ENCODE measurements around the gene OR10G3. TPM values are rescaled to one million over a fixed set of nuclear protein-coding genes. Genes with fewer than 3 reads are reported as not detected.

OR10G3 gene
- total and polyA plus RNA-seq, 2 of the 4 experiments (the other 2 are of a cell fraction), result not detected

DNA sequence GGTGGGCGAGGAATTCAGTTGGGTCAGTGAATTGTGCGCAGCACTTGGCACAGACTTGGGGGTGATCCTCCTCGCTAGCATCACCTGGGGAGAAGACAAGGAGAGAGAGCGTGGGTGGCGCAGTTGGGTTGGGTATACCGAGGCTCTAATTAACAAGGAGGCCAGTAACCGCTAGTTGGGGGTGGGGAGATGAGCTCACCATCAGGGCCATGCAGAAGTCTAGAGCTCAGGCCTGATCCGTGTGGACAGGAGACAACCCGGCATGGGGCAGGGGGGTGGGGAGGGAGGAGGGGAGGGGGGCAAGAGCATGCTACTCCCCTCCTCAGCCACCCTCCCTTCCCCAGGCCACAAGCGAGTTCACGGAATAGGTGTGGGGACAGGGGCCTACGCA is 54.3 kb downstream of the OR10G3 start:
- no peaks in the 10 kb centered on the region for H3K9me3 ChIP-seq (ENCODE audit: control insufficient read depth, insufficient read depth, low read length)
- intact Hi-C loops (cut with micrococcal nuclease) (no loop called here), dilution Hi-C loops (cut with HindIII; ENCODE audit: low sequenced_read_pairs, unreplicated experiment) (no loop called here), in situ Hi-C loops (cut with MboI; ENCODE audit: low sequenced_read_pairs) (no loop called here)
- H3K18ac ChIP-seq (ENCODE audit: low read depth, low read length), result peak overlapping the region; percentile 43; the same call in 1 of the 2 replicates
- no peak overlapping the region for H3K56ac ChIP-seq (ENCODE audit: extremely low read depth, insufficient read depth, low read length)
- H2AFZ ChIP-seq (replicated peaks; ENCODE audit: low read length, poor library complexity), result peak overlapping the region; percentile 96
- H3K9ac ChIP-seq (ENCODE audit: low read depth, low read length), result peak overlapping the region; percentile 90
- no peak overlapping the region for H2BK5ac ChIP-seq (ENCODE audit: low read depth, low read length, poor library complexity, severe bottlenecking)
- H3K36me3 ChIP-seq (ENCODE audit: control insufficient read depth, insufficient read depth, low read length), result peaks cover 15% of the 10 kb centered on the region; the same call in 1 of the 2 replicates
- peak overlapping the region; percentile 93 for H2AK9ac ChIP-seq (replicated peaks; ENCODE audit: low read depth, low read length, poor library complexity)
- no peaks in the 10 kb centered on the region; the same call in 1 of the 2 replicates for H4K20me1 ChIP-seq (ENCODE audit: insufficient read depth, low read length)
- H2BK120ac ChIP-seq (ENCODE audit: low read depth, low read length), result no peak overlapping the region; the same call in 1 of the 2 replicates
- peaks cover 6% of the 10 kb centered on the region for H3K27me3 ChIP-seq (ENCODE audit: control insufficient read depth, insufficient read depth, low read length)
- peak overlapping the region; percentile 90 for H3K14ac ChIP-seq (replicated peaks; ENCODE audit: low read depth, low read length)
- H3K23ac ChIP-seq (ENCODE audit: low read depth, low read length), result peak overlapping the region; percentile 85; the same call in 1 of the 2 replicates
- H3K4ac ChIP-seq (ENCODE audit: low read depth, low read length), result peak overlapping the region; percentile 72
- peak; percentile 59 for ATAC-seq (ENCODE audit: low read depth)
- H3K79me1 ChIP-seq (ENCODE audit: low read depth in 1 of 2, low read length in 2 of 2), result peaks cover 0 to 19% of the 10 kb centered on the region in 2 experiments; a peak in 2 of 4 replicates
- ChIA-PET CTCF (interaction anchor here (1.4 kb wide), 2 partner anchors 14 to 32 kb away, joined by 4 to 11 read pairs; partner anchors contain the start of gene METTL3), POLR2A (ENCODE audit: unreplicated experiment) (no interaction called here)
- peak overlapping the region; percentile 92; the same call in 1 of the 2 replicates for H4K5ac ChIP-seq (ENCODE audit: low read depth, low read length)
- TF ChIP-seq FOS (IDR thresholded peaks at IDR 0.05; ENCODE audit: low read depth, low read length), result no peak
- peak overlapping the region; percentile 100 for H3K4me3 ChIP-seq (ENCODE audit: insufficient read depth, low read depth, low read length)
- 45% methylated on average over 4 of the region's 12 CpGs; no CpG with 5 or more reads in 1 of the 2 experiments for WGBS, 2 experiments (ENCODE audit: extremely low coverage in 2 of 2, insufficient read length in 1 of 2)
- no peak overlapping the region for H2BK20ac ChIP-seq (ENCODE audit: low read depth, low read length)
- peak overlapping the region; percentile 70 to 80; a peak in 3 of 4 replicates for H4K8ac ChIP-seq (ENCODE audit: low read depth in 2 of 2, low read length in 2 of 2)
- peak overlapping the region; percentile 43 for H2AK5ac ChIP-seq (ENCODE audit: low read depth, low read length)
- DNase-seq, result peak; percentile 20
- H4K91ac ChIP-seq (ENCODE audit: insufficient read depth, low read depth, low read length), result no peak overlapping the region; the same call in 1 of the 2 replicates
- peaks cover 4% of the 10 kb centered on the region for H3K4me1 ChIP-seq (ENCODE audit: control insufficient read depth, insufficient read depth, low read length)
- peak overlapping the region; percentile 66 for H3K27ac ChIP-seq (ENCODE audit: insufficient read depth, low read length)
- peaks cover 4% of the 10 kb centered on the region for H3K9me1 ChIP-seq (ENCODE audit: insufficient read depth, low read length)
- no TSS peak for BruUV-seq (replicated peaks)
- H3K4me2 ChIP-seq (ENCODE audit: low read depth, low read length), result peak overlapping the region; percentile 95
- no peak overlapping the region for H2BK15ac ChIP-seq (ENCODE audit: low read depth, low read length)
